K562 treated with DMSO at 1 percent for 4 hours (cell line): ENCODE data around the gene COA1. TPM values are rescaled to one million over a fixed set of nuclear protein-coding genes. Genes with fewer than 3 reads are reported as not detected.

Experiments used
- total RNA-seq: library from RNA; unstranded; fragments of 300-600 nt; gene quantifications from 2 replicates; pipeline ENCODE4 v1.2.3, GENCODE V29; 2022; ENCODE audit not compliant: insufficient read depth

Gene COA1, protein sequence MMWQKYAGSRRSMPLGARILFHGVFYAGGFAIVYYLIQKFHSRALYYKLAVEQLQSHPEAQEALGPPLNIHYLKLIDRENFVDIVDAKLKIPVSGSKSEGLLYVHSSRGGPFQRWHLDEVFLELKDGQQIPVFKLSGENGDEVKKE
- total RNA-seq = 145 and 156 TPM in 2 replicates

DNA sequence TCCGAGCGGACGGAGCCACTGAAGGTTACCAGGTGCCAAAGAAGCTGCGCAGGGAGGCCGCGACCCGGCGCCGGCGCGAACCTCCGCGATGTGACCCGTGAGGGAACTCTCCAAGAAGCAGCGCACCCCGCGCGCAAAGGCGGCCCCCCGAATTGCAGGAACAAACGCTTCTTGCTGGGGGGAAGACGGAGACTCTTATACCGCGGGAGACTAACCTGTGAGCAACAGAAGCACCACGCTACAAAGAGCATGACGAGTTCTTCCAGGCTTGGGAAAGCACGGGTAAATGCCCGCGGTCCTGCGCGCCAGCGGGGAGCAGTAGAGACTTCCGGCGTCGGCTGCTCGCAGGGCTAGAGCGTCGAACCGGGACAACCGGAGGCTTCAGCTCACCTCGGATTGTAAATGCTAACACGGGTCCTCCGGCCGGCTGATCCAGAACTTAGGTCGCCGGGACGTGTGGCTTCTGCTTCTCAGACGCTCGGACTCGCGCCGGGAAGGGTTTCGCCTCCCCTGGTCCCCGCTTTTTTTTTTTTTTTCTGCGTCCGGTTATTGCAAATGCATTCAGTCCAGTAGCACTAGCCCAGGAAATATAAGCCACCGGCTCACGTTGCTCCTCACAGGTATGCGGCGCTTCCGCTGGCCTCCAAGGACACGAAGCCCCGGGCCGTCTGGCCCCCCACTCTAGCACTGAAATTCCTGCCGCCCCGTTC lies at the start of gene COA1:
COA1 (minus strand) TSS at position 310 of the 710 bp plus-strand sequence. CDS start 80,909 bp downstream, outside the sequence.

DNA sequence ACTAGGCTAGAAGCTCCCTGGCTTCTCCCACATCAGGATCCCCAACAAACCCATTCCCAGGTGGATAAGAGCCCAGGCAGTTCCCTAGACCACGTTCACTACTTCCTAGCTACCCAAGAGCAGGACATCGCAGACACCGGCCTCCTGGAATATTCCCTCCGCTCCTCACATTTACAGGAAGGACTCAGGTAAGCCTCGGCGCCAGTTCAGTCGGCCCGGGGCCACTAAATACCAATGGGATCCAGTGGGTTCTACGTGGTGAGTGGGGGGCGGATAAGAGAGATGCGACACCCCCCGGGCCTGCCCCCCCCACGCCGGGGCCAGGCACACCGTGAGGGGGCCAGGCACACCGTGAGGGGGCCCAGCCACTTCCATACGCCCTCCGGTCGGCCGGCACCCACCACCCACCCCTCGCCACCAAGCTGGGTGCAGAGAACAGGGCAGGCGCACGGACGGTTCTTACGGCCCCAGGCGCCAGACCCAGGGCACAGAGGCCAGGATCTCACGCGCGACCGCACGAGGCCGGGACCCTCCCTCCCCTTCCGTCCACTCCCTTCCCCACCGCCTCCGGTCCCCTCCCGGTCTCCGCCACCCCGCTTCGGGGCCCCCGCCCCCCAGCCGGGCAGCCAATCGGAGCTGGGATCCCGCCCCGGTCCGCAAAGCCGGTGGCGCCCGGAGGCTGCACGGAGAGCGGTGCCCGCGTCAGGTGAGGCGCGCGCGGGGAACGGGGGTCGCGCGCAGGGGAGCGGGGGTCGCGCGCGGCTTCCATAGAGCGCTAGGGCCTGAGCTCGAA lies 28.9 kb upstream of the COA1 start, which contains the start of gene BLVRA:
BLVRA (plus strand) TSS at position 652 of the 793 bp plus-strand sequence. CDS start 12,479 bp downstream, outside the sequence.

Other genes starting within 250 kb of the COA1 start
- 13.2 and 19.5 TPM in 2 replicates for gene STK17A, start 146.4 kb downstream of the COA1 start, total RNA-seq
- gene BLVRA, start 29.2 kb upstream of the COA1 start, total RNA-seq = 162 and 202 TPM in 2 replicates
- 242 and 278 TPM in 2 replicates for gene MRPS24, start 140.0 kb upstream of the COA1 start, total RNA-seq
- gene URGCP, start 177.1 kb upstream of the COA1 start, total RNA-seq = 16.1 and 18.6 TPM in 2 replicates
- 7.9 and 14.8 TPM in 2 replicates for gene UBE2D4, start 196.9 kb upstream of the COA1 start, total RNA-seq